GM06990 (cell line): ENCODE measurements around the gene RPA1.

Source experiments
- DNase-seq: peaks from one replicate; pipeline ENCODE4 v3.0.0-alpha.2; 2011; ENCODE audit not compliant: insufficient read length; ENCODE audit errors: extremely low read depth
- H3K27me3 ChIP-seq: replicated peaks from 2 replicates; pipeline ENCODE4 v1.6.0; 2011; ENCODE audit warnings: low read length; ENCODE audit not compliant: control insufficient read depth, insufficient read depth
- H3K36me3 ChIP-seq: 2 replicates; pipeline ENCODE4 v1.5.1; 2011; ENCODE audit warnings: low read length; ENCODE audit not compliant: control insufficient read depth, insufficient read depth
- H3K4me3 ChIP-seq: replicated peaks from 2 replicates; pipeline ENCODE4 v1.5.1; 2011; ENCODE audit warnings: low read depth, mild to moderate bottlenecking, control low read depth, low read length
- TF ChIP-seq, protein P1 (sequence below): IDR thresholded peaks from 2 replicates; pipeline ENCODE4 v1.5.1; 2011; ENCODE audit warnings: low read length, control low read depth, mild to moderate bottlenecking, inconsistent platforms; ENCODE audit not compliant: insufficient read depth, poor library complexity, severe bottlenecking

The RPA1 gene

GRCh38 chr17:1933875-1934715, 104.3 kb downstream of the RPA1 start:
- TF ChIP-seq, protein P1, sequence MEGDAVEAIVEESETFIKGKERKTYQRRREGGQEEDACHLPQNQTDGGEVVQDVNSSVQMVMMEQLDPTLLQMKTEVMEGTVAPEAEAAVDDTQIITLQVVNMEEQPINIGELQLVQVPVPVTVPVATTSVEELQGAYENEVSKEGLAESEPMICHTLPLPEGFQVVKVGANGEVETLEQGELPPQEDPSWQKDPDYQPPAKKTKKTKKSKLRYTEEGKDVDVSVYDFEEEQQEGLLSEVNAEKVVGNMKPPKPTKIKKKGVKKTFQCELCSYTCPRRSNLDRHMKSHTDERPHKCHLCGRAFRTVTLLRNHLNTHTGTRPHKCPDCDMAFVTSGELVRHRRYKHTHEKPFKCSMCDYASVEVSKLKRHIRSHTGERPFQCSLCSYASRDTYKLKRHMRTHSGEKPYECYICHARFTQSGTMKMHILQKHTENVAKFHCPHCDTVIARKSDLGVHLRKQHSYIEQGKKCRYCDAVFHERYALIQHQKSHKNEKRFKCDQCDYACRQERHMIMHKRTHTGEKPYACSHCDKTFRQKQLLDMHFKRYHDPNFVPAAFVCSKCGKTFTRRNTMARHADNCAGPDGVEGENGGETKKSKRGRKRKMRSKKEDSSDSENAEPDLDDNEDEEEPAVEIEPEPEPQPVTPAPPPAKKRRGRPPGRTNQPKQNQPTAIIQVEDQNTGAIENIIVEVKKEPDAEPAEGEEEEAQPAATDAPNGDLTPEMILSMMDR, result no peak
- Histone ChIP-seq H3K27me3 (no peaks in the 10 kb centered on the region; the same call in 1 of the 2 replicates), H3K36me3 (no peaks in the 10 kb centered on the region), H3K4me3 (no peak overlapping the region)
- DNase-seq, result no peak

- no peaks in the 10 kb centered on the region; the same call in 1 of the 2 replicates for H3K27me3 ChIP-seq
- no peak for DNase-seq
- H3K36me3 ChIP-seq, result no peaks in the 10 kb centered on the region
- TF ChIP-seq, protein P1, result no peak
- H3K4me3 ChIP-seq, result no peak overlapping the region
Observed at GRCh38 chr17:1934901-1935300, 105.1 kb downstream of the RPA1 start.

GRCh38 chr17:1936766-1937165, 107.0 kb downstream of the RPA1 start:
- TF ChIP-seq, protein P1, result no peak
- Histone ChIP-seq H3K4me3 (no peak overlapping the region), H3K36me3 (no peaks in the 10 kb centered on the region), H3K27me3 (no peaks in the 10 kb centered on the region; the same call in 1 of the 2 replicates)
- DNase-seq, result no peak

DNA sequence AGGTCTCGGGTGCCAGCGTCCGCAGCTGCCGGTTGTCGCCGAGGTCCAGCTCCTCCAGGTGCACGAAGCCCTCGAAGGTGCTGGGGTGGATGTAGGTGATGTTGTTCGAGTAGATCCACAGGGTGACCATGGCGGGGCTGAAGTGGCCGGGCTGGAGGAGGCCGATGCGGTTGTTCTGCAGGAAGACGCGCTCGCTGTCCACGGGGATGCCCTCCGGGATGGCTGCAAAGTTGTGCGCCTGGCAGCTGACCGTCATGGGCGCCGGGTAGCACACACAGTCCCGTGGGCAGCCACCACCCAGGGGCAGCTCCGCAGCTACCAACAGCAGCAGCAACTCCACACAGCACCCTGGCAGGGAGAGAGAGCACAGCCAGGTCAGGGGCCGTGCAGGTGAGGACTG, 107.7 kb downstream of the RPA1 start:
- no peak for DNase-seq
- TF ChIP-seq, protein P1, result no peak
- H3K27me3 ChIP-seq, result no peaks in the 10 kb centered on the region; the same call in 1 of the 2 replicates
- no peaks in the 10 kb centered on the region for H3K36me3 ChIP-seq
- H3K4me3 ChIP-seq, result no peak overlapping the region

GRCh38 chr17:1939981-1940809, 110.4 kb downstream of the RPA1 start:
- TF ChIP-seq, protein P1, result no peak
- no peaks in the 10 kb centered on the region for H3K36me3 ChIP-seq
- DNase-seq, result no peak
- no peak overlapping the region for H3K4me3 ChIP-seq
- H3K27me3 ChIP-seq, result no peaks in the 10 kb centered on the region; the same call in 1 of the 2 replicates
